CD4-positive, alpha-beta T cell (primary cell): ENCODE results near the gene RSL24D1. TPM values are rescaled to one million over a fixed set of nuclear protein-coding genes. Genes with fewer than 3 reads are reported as not detected.

ENCODE experiments used
- ATAC-seq: fragments of 200-7000 bp; cut with Tn5 transposase; one replicate; pipeline ENCODE4 v1.10.0; 2022; ENCODE audit warnings: mild to moderate bottlenecking; ENCODE audit not compliant: poor library complexity
- CTCF ChIA-PET: fragments of 350-600 bp; sonication (Branson Sonifier 250); formaldehyde crosslinking; loops from one replicate; lab custom pipeline; 2021; ENCODE audit warnings: antibody characterized with exemption, inconsistent platforms; lab: Charles Lee
- POLR2A ChIA-PET: fragments of 350-600 bp; sonication (Branson Sonifier 250); formaldehyde crosslinking; loops from one replicate; lab custom pipeline; 2021; ENCODE audit warnings: antibody characterized with exemption, inconsistent platforms; lab: Charles Lee
- DNase-seq, 14 experiments: peaks; one replicate each; pipeline ENCODE4 v3.0.0-alpha.2; 2013 to 2020; ENCODE audit warnings: mixed read lengths in 2 of 14
- H3K27ac ChIP-seq, 2 donors: one replicate each; pipeline versions ENCODE4 v1.5.1 to v1.7.0; 2013; ENCODE audit warnings: low read length in 2 of 2, low read depth in 1 of 2, mild to moderate bottlenecking in 1 of 2
- H3K27me3 ChIP-seq, 2 experiments: 1 replicate in 1 of 2; 2 replicates in 1 of 2; pipeline versions ENCODE4 v1.6.1 to v1.7.0; 2013; ENCODE audit warnings: low read length in 2 of 2, control low read depth in 1 of 2, mild to moderate bottlenecking in 1 of 2, moderate library complexity in 1 of 2; ENCODE audit not compliant: insufficient read depth in 2 of 2, control insufficient read depth in 1 of 2
- H3K36me3 ChIP-seq: one replicate; pipeline ENCODE4 v1.6.1; 2013; ENCODE audit warnings: low read length, control low read depth; ENCODE audit not compliant: insufficient read depth
- H3K4me1 ChIP-seq: one replicate; pipeline ENCODE4 v1.6.1; 2013; ENCODE audit warnings: low read length, control low read depth; ENCODE audit not compliant: insufficient read depth
- H3K4me3 ChIP-seq: one replicate; pipeline ENCODE4 v1.5.1; 2013; ENCODE audit warnings: mild to moderate bottlenecking, low read length, moderate library complexity
- H3K9me3 ChIP-seq, 2 experiments: 1 replicate in 1 of 2; 2 replicates in 1 of 2; pipeline versions ENCODE4 v1.6.1 to v1.7.0; 2013; ENCODE audit warnings: low read length in 2 of 2, mild to moderate bottlenecking in 2 of 2, control low read depth in 1 of 2, moderate library complexity in 1 of 2; ENCODE audit not compliant: control insufficient read depth in 1 of 2, insufficient read depth in 1 of 2
- H3K27ac Mint-ChIP-seq: one replicate; pipeline ENCODE4 v1.8.0; 2020; ENCODE audit warnings: mixed read lengths
- H3K27me3 Mint-ChIP-seq: one replicate; pipeline ENCODE4 v1.8.0; 2021; ENCODE audit warnings: mixed read lengths
- H3K36me3 Mint-ChIP-seq: one replicate; pipeline ENCODE4 v1.8.0; 2021; ENCODE audit warnings: low read depth, mixed read lengths
- H3K4me1 Mint-ChIP-seq: one replicate; pipeline ENCODE4 v1.8.0; 2021; ENCODE audit warnings: low read depth, mixed read lengths
- H3K4me3 Mint-ChIP-seq: one replicate; pipeline ENCODE4 v1.8.0; 2020; ENCODE audit warnings: mild to moderate bottlenecking, mixed read lengths
- H3K9me3 Mint-ChIP-seq: one replicate; pipeline ENCODE4 v1.8.0; 2020; ENCODE audit warnings: mixed read lengths
- CTCF ChIP-seq: fragments of 200-600 bp; IDR thresholded peaks from one replicate; pipeline ENCODE4 v1.8.0; 2022; ENCODE audit warnings: antibody characterized with exemption, mild to moderate bottlenecking
- intact Hi-C, 2 experiments: fragments of 100-400 bp; cut with DNase I in 1 of 2; cut with micrococcal nuclease in 1 of 2; formaldehyde crosslinking; loops; one replicate each; pipeline versions ENCODE4 v1.15.1 to v1.9.0; 2023 to 2025; cut with DNase I, micrococcal nuclease
- total RNA-seq, 174 experiments: library from RNA in 2 of 174; stranded (reverse) in 2 of 174; gene quantifications; one replicate each; pipeline ENCODE4 v1.2.3 and lab custom pipeline; 2021 to 2026

The RSL24D1 gene
- total RNA-seq, 2 experiments from 2014 or later, result 163 to 164 TPM

GRCh38 chr15:55221090-55222011 is 24.6 kb upstream of the RSL24D1 start:
- H3K4me3 ChIP-seq, result no peak overlapping the region
- H3K9me3 ChIP-seq, result no peaks in the 10 kb centered on the region
- Mint-ChIP-seq H3K4me1 (peaks cover 66% of the 10 kb centered on the region), H3K4me3 (no peak overlapping the region), H3K9me3 (no peaks in the 10 kb centered on the region), H3K27ac (peak overlapping the region; percentile 18), H3K36me3 (no peaks in the 10 kb centered on the region), H3K27me3 (no peaks in the 10 kb centered on the region)
- ChIA-PET POLR2A (interaction anchor here (1.2 to 2.4 kb wide), 2 partner anchors 25 to 98 kb away, joined by 4 to 8 read pairs; partner anchors contain the start of genes PIGB, PIGBOS1 and RSL24D1), CTCF (interaction anchor here (1.1 kb wide), 1 partner anchor 46 kb away, joined by 3 read pairs; no protein-coding TSS in a partner anchor)
- no peak for TF ChIP-seq CTCF
- no peaks in the 10 kb centered on the region for H3K27me3 ChIP-seq
- H3K36me3 ChIP-seq, result peaks cover 5% of the 10 kb centered on the region
- H3K4me1 ChIP-seq, result peaks cover 47% of the 10 kb centered on the region
- DNase-seq (peak in 3 of 14 experiments; percentile 41 to 49 (median 48)), ATAC-seq (no peak)
- H3K27ac ChIP-seq, result no peak overlapping the region
- intact Hi-C loops, result loop anchor here in 1 of 2 experiments (1.0 kb wide), 1 partner anchor 69 kb away; no protein-coding TSS in a partner anchor

- H3K27me3 ChIP-seq, result no peaks in the 10 kb centered on the region
- no peak overlapping the region for H3K4me3 Mint-ChIP-seq
- no peaks in the 10 kb centered on the region for H3K36me3 Mint-ChIP-seq
- intact Hi-C loops, result loop anchor here in 1 of 2 experiments (1.0 kb wide), 1 partner anchor 70 kb away; no protein-coding TSS in a partner anchor
- DNase-seq, result no peak
- no peak overlapping the region for H3K27ac ChIP-seq
- no peak for TF ChIP-seq CTCF
- H3K36me3 ChIP-seq, result no peaks in the 10 kb centered on the region
- no peak for ATAC-seq
- peaks cover 63% of the 10 kb centered on the region for H3K4me1 Mint-ChIP-seq
- peaks cover 47% of the 10 kb centered on the region for H3K4me1 ChIP-seq
- H3K27ac Mint-ChIP-seq, result peak overlapping the region; percentile 18
- H3K27me3 Mint-ChIP-seq, result no peaks in the 10 kb centered on the region
- no peak overlapping the region for H3K4me3 ChIP-seq
- no peaks in the 10 kb centered on the region for H3K9me3 ChIP-seq
- CTCF ChIA-PET, result interaction anchor here (1.1 kb wide), 1 partner anchor 47 kb away, joined by 3 read pairs; no protein-coding TSS in a partner anchor
- H3K9me3 Mint-ChIP-seq, result no peaks in the 10 kb centered on the region
- POLR2A ChIA-PET, result interaction anchor here (1.2 to 2.4 kb wide), 2 partner anchors 24 to 99 kb away, joined by 4 to 8 read pairs; partner anchors contain the start of genes PIGB, PIGBOS1 and RSL24D1
These were observed 23.9 kb upstream of the RSL24D1 start for GRCh38 chr15:55220606-55221005.

GRCh38 chr15:55218056-55218455 is 21.3 kb upstream of the RSL24D1 start:
- Mint-ChIP-seq H3K9me3 (no peaks in the 10 kb centered on the region), H3K27me3 (no peaks in the 10 kb centered on the region), H3K36me3 (no peaks in the 10 kb centered on the region), H3K27ac (no peak overlapping the region), H3K4me1 (peaks cover 39% of the 10 kb centered on the region), H3K4me3 (no peak overlapping the region)
- peak in 1 of 14 experiments; percentile 30 for DNase-seq
- Histone ChIP-seq H3K27ac (no peak overlapping the region), H3K4me3 (no peak overlapping the region), H3K36me3 (no peaks in the 10 kb centered on the region), H3K9me3 (no peaks in the 10 kb centered on the region), H3K4me1 (peaks cover 31% of the 10 kb centered on the region), H3K27me3 (no peaks in the 10 kb centered on the region)
- no peak for TF ChIP-seq CTCF
- intact Hi-C loops, result loop anchor here (1.0 to 5.0 kb wide), 2 partner anchors 217 to 424 kb away; no protein-coding TSS in a partner anchor
- POLR2A ChIA-PET, result interaction anchor here (0.5 to 1.5 kb wide), 3 partner anchors 49 to 83 kb away, joined by 3 to 4 read pairs (median 3); no protein-coding TSS in a partner anchor
- ATAC-seq, result no peak
- CTCF ChIA-PET, result interaction anchor here (1.0 to 4.7 kb wide), 2 partner anchors 21 to 72 kb away, joined by 6 to 23 read pairs; partner anchors contain the start of gene RSL24D1
